ENCODE results near the gene RAD51B. TPM values are rescaled to one million over a fixed set of nuclear protein-coding genes. Genes with fewer than 3 reads are reported as not detected.
A peak's percentile ranks its signal among the peaks of the same experiment; 100 is the strongest.

RAD51B gene
- total and polyA plus RNA-seq, 4 donors: 2.5 to 95.0 (median 9.6) TPM

DNA sequence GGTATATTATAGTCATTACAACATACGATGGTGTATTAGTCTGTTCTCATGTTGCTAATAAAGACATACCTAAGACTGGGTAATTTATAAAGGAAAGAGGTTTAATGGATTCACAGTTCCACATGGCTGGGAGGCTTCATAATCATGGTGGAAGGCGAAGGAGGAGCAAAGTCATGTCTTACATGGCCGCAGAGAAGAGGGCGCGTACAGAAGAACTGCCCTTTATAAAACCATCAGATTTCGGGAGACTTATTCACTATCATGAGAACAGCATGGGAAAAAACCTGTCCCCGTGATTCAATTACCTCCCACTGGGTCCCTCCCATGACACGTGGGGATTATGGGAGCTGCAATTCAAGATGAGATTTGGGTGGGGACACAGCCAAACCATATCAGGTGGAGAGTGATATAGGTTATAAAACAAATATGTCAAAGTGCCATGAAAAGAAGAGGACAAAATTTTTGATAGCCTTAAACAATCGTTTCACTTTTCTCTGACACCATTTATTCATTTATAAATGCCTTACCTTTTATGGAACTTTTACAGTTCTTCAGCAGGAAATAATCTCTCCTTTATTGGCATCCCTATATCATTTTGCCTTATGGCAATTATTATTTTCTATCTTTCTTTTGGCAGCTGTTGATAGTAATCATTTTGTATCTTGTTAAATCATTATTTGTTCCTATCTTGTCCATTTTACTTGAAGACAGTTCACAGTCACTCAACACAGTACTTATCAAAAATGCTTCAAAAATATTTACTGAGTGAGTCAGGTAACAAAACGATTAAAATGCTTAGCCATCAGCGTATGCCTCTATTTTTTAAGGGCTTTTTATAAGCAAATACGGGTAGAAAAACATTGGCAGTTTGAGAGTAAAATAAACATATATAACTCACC lies 196.0 kb downstream of the RAD51B start:
- ATAC-seq (ENCODE audit: insufficient read depth, low FRiP score) (no peak), DNase-seq (no peak)
- no peak overlapping the region for H3K9ac ChIP-seq (ENCODE audit: insufficient read depth in 1 of 2, low read length in 2 of 2)
- WGBS, 2 donors: 92 to 94% methylated on average over 12 of the region's 12 CpGs
- peaks cover 0 to 60% (median 0%) of the 10 kb centered on the region in 5 donors for H3K4me1 ChIP-seq (ENCODE audit: control insufficient read depth in 5 of 5, insufficient read depth in 5 of 5, low read length in 5 of 5)
- no peak overlapping the region for H3K27ac ChIP-seq (ENCODE audit: low read depth in 1 of 2, low read length in 1 of 2)
- no peaks in the 10 kb centered on the region for H3K36me3 ChIP-seq (ENCODE audit: control insufficient read depth in 4 of 4, insufficient read depth in 4 of 4, low read length in 4 of 4)
- no peaks in the 10 kb centered on the region for H3K27me3 ChIP-seq (ENCODE audit: control insufficient read depth in 3 of 3, insufficient read depth in 3 of 3, low read length in 2 of 3)
- TF ChIP-seq, protein P1, sequence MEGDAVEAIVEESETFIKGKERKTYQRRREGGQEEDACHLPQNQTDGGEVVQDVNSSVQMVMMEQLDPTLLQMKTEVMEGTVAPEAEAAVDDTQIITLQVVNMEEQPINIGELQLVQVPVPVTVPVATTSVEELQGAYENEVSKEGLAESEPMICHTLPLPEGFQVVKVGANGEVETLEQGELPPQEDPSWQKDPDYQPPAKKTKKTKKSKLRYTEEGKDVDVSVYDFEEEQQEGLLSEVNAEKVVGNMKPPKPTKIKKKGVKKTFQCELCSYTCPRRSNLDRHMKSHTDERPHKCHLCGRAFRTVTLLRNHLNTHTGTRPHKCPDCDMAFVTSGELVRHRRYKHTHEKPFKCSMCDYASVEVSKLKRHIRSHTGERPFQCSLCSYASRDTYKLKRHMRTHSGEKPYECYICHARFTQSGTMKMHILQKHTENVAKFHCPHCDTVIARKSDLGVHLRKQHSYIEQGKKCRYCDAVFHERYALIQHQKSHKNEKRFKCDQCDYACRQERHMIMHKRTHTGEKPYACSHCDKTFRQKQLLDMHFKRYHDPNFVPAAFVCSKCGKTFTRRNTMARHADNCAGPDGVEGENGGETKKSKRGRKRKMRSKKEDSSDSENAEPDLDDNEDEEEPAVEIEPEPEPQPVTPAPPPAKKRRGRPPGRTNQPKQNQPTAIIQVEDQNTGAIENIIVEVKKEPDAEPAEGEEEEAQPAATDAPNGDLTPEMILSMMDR (IDR thresholded peaks at IDR 0.05; ENCODE audit: control extremely low read depth, extremely low read depth): no peak
- H3K4me3 ChIP-seq: no peak overlapping the region
- no peaks in the 10 kb centered on the region for H3K9me3 ChIP-seq (ENCODE audit: control insufficient read depth in 4 of 4, insufficient read depth in 3 of 4, low read length in 3 of 4)

DNA sequence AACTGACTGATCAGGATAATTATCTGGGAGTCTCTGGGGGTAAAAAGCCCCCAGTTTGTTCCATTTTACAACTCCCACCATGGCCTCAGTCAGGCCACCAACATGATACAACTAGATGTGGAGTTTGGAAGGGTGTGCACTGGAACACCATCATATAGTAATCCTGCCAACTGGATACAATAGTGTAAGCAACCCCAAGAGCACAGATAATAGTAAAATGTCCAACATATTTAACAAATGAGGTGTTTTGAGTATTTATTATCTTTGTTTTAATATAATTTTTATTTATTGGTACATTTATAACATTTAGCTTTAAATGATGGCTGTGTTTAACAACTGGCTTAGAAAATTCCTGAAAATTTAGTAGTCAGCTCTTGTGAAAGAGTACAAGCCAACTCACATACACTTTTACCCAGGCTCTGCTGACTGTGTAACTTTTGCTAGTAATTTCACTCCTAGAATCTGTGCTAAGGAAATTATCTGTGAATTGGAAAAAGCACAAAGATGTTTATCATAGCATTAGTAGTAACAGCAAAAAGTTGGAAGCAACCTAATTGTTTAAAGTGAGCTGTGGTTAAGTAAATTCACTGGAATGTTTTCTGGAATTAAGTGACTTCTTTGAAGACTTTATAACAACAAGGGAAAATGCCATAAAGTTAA lies 196.8 kb downstream of the RAD51B start:
- Histone ChIP-seq H3K9ac (ENCODE audit: insufficient read depth in 1 of 2, low read length in 2 of 2) (no peak overlapping the region), H3K27ac (ENCODE audit: low read depth in 1 of 2, low read length in 1 of 2) (no peak overlapping the region), H3K27me3 (ENCODE audit: control insufficient read depth in 3 of 3, insufficient read depth in 3 of 3, low read length in 2 of 3) (no peaks in the 10 kb centered on the region), H3K9me3 (ENCODE audit: control insufficient read depth in 4 of 4, insufficient read depth in 3 of 4, low read length in 3 of 4) (no peaks in the 10 kb centered on the region), H3K36me3 (ENCODE audit: control insufficient read depth in 4 of 4, insufficient read depth in 4 of 4, low read length in 4 of 4) (no peaks in the 10 kb centered on the region), H3K4me3 (no peak overlapping the region), H3K4me1 (ENCODE audit: control insufficient read depth in 5 of 5, insufficient read depth in 5 of 5, low read length in 5 of 5) (peaks cover 0 to 60% (median 0%) of the 10 kb centered on the region in 5 donors)
- TF ChIP-seq, protein P1 (IDR thresholded peaks at IDR 0.05; ENCODE audit: control extremely low read depth, extremely low read depth): no peak
- DNase-seq: peak; percentile 35 to 93 (median 91)
- ATAC-seq (ENCODE audit: insufficient read depth, low FRiP score): no peak

DNA sequence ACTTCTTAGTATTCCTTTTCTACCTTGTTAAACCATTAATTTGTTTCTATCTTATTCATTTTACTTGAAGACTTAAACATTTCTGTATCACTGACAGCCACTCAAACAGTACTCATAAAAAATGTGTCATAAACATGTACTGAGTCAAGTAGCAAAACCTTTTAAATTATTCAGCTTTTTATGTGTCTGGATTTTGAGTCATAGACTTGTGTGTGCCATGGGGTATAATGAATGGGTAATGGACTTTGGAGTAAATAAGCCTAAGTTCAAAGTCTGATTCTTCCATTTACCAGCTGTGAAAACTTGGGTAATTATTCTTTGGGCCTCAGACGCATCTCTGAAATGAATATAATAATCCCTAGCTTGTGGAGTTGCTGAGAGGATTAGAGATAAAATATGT lies 199.0 kb downstream of the RAD51B start:
- DNase-seq (no peak), ATAC-seq (ENCODE audit: insufficient read depth, low FRiP score) (no peak)
- TF ChIP-seq, protein P1 (IDR thresholded peaks at IDR 0.05; ENCODE audit: control extremely low read depth, extremely low read depth): no peak
- H3K4me3 ChIP-seq: no peak overlapping the region
- no peak overlapping the region for H3K27ac ChIP-seq (ENCODE audit: low read depth in 1 of 2, low read length in 1 of 2)
- H3K9ac ChIP-seq (ENCODE audit: insufficient read depth in 1 of 2, low read length in 2 of 2): no peak overlapping the region
- no peaks in the 10 kb centered on the region for H3K27me3 ChIP-seq (ENCODE audit: control insufficient read depth in 3 of 3, insufficient read depth in 3 of 3, low read length in 2 of 3)
- H3K36me3 ChIP-seq (ENCODE audit: control insufficient read depth in 4 of 4, insufficient read depth in 4 of 4, low read length in 4 of 4): no peaks in the 10 kb centered on the region
- peaks cover 0 to 2% (median 1%) of the 10 kb centered on the region in 4 donors for H3K9me3 ChIP-seq (ENCODE audit: control insufficient read depth in 4 of 4, insufficient read depth in 3 of 4, low read length in 3 of 4)
- 100% methylated on average over 1 of the region's 1 CpG for WGBS, 2 donors
- H3K4me1 ChIP-seq (ENCODE audit: control insufficient read depth in 5 of 5, insufficient read depth in 5 of 5, low read length in 5 of 5): peaks cover 0 to 39% (median 0%) of the 10 kb centered on the region in 5 donors
